Raji (cell line): Measurements from ENCODE around the gene CAPZB.

Experiments
- POLR2A ChIP-seq: IDR thresholded peaks from 2 replicates; pipeline ENCODE4 v1.6.1; 2011; ENCODE audit warnings: low read depth, low read length, control low read depth; ENCODE audit not compliant: insufficient read depth

Gene CAPZB

DNA sequence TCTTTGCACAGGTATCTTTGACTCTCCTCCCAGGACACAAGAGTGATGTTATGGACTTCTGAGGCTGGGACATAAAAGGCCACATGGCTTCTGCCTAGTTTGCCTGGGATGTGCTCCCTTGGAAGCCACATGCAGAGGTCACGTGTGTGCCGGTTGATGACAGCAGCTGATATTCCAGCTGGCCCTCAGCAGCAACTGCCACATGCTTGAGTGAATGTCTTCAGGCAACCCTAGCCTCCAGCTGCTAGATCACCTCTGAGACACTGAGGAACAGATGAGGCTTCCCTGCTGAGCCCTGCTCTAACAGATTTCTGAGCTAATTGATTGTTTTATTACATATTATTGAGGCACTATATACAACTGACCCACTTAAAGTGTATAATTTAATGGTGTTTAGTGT is 185.1 kb downstream of the CAPZB start:
- TF ChIP-seq POLR2A: no peak

DNA sequence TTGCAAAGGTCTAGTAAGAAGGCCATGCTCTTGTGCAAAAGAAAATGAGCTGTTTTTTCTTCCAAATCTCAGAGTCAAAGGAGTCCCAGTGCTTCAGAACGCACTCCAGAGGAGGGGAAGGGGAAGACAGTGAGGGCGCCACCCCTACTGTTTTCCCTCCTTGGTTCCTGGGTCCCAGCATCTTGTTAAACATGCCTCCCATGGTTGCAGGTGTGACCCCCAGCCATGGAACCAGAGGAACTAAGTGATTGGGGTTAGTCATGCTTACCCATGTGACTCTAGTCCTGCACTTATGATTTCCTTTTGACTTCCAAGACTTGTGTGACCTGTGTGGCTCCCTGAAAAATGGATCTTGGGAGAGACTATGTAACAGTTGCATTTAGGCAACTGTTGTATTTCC is 190.7 kb downstream of the CAPZB start:
- TF ChIP-seq POLR2A: no peak

GRCh38 chr1:19289244-19289643 is 196.1 kb downstream of the CAPZB start:
- TF ChIP-seq POLR2A: no peak
